ENCODE results near the gene ATRNL1. TPM values are rescaled to one million over a fixed set of nuclear protein-coding genes. Genes with fewer than 3 reads are reported as not detected.
"Not testable (repeated sequence)": the region's sequence is repeated elsewhere in the genome, so short reads cannot be mapped to it uniquely, and the experiment has no call there.

The ATRNL1 gene
- polyA plus RNA-seq, 2 of the 4 experiments (the other 2 are of a cell fraction), result 0.13 to 0.34 TPM

GRCh38 chr10:115491526-115492140 lies 398.5 kb downstream of the ATRNL1 start:
- Histone ChIP-seq H3K9me3 (no peaks in the 10 kb centered on the region), H3K4me2 (no peak overlapping the region), H3K4me1 (no peaks in the 10 kb centered on the region), H3K27ac (no peak overlapping the region), H3K4me3 (no peak overlapping the region)
- FAIRE-seq (no peak), ATAC-seq (no peak), DNase-seq (ENCODE audit: low read depth in 1 of 2, low spot score in 1 of 2) (no peak)
- CTCF ChIA-PET, result no interaction called here
- WGBS (ENCODE audit: missing lambda C conversion rate), result 18% methylated on average over 8 of the region's 10 CpGs
- POLR2A ChIA-PET, result no interaction called here
- TF ChIP-seq PBX3 (IDR thresholded peaks at IDR 0.05), result no peak
- TF ChIP-seq ZFP36 (IDR thresholded peaks at IDR 0.05; ENCODE audit: borderline replicate concordance, partially characterized antibody), result no peak

- H3K4me3 ChIP-seq, result no peak overlapping the region
- ChIA-PET CTCF (no interaction called here), POLR2A (no interaction called here)
- FAIRE-seq (no peak), ATAC-seq (no peak), DNase-seq (ENCODE audit: low read depth in 1 of 2, low spot score in 1 of 2) (no peak)
- TF ChIP-seq PHF8 (IDR thresholded peaks at IDR 0.05; ENCODE audit: borderline replicate concordance, low read depth), result no peak
- peak; percentile 73 for TF ChIP-seq ZFP36 (IDR thresholded peaks at IDR 0.05; ENCODE audit: borderline replicate concordance, partially characterized antibody)
- no peak overlapping the region for H3K27ac ChIP-seq
- peaks cover 2% of the 10 kb centered on the region; the same call in 1 of the 3 replicates for H3K9me3 ChIP-seq
- no peaks in the 10 kb centered on the region for H3K4me1 ChIP-seq
- H3K4me2 ChIP-seq, result no peak overlapping the region
Measured at GRCh38 chr10:115503546-115503945, 410.4 kb downstream of the ATRNL1 start.

GRCh38 chr10:115514895-115515294 lies 421.7 kb downstream of the ATRNL1 start:
- H3K4me2 ChIP-seq, result no peak overlapping the region
- FAIRE-seq (no peak), ATAC-seq (no peak), DNase-seq (ENCODE audit: low read depth in 1 of 2, low spot score in 1 of 2) (no peak)
- TF ChIP-seq RAD21 (conservative IDR thresholded peaks at IDR 0.05 in 1 of 2, IDR thresholded peaks at IDR 0.05 in 1 of 2), result no peak
- TF ChIP-seq USF2 (IDR thresholded peaks at IDR 0.05), result no peak
- no peak for TF ChIP-seq RARB (CRISPR knock-in tag; IDR thresholded peaks at IDR 0.05)
- TF ChIP-seq RCOR1 (IDR thresholded peaks at IDR 0.05; ENCODE audit: low read depth, low read length), result no peak
- POLR2A ChIA-PET, result no interaction called here
- no peak overlapping the region for H3K27ac ChIP-seq
- CTCF ChIA-PET, result no interaction called here
- no peaks in the 10 kb centered on the region for H3K9me3 ChIP-seq
- WGBS (ENCODE audit: missing lambda C conversion rate), result 21% methylated on average over 2 of the region's 2 CpGs
- H3K4me1 ChIP-seq, result no peaks in the 10 kb centered on the region
- no peak overlapping the region for H3K4me3 ChIP-seq

- Histone ChIP-seq H3K4me2 (no peak overlapping the region), H3K4me3 (no peak overlapping the region), H3K27ac (no peak overlapping the region), H3K4me1 (no peaks in the 10 kb centered on the region), H3K9me3 (no peaks in the 10 kb centered on the region)
- TF ChIP-seq SREBF2 (IDR thresholded peaks at IDR 0.05) (no peak), CHD2 (IDR thresholded peaks at IDR 0.05; ENCODE audit: low read length, partially characterized antibody) (no peak), ZC3H11A (IDR thresholded peaks at IDR 0.05) (no peak), E2F6 (IDR thresholded peaks at IDR 0.05; ENCODE audit: borderline replicate concordance, low read depth) (no peak), JUN (IDR thresholded peaks at IDR 0.05) (no peak)
- ATAC-seq, result no peak
- CTCF ChIA-PET, result no interaction called here
- DNase-seq (ENCODE audit: low read depth in 1 of 2, low spot score in 1 of 2), result no peak
- POLR2A ChIA-PET, result no interaction called here
- 24% methylated on average over 5 of the region's 5 CpGs for WGBS (ENCODE audit: missing lambda C conversion rate)
- no peak for FAIRE-seq
Measured at GRCh38 chr10:115525141-115525540, 432.0 kb downstream of the ATRNL1 start.

- CTCF ChIA-PET; H3K9me3 ChIP-seq; POLR2A ChIA-PET; H3K27ac ChIP-seq; ATAC-seq; H3K4me1 ChIP-seq; FAIRE-seq; H3K4me3 ChIP-seq; DNase-seq (ENCODE audit: low read depth in 1 of 2, low spot score in 1 of 2); H3K4me2 ChIP-seq: not testable (repeated sequence)
Measured at GRCh38 chr10:115527682-115528081, 434.5 kb downstream of the ATRNL1 start.

GRCh38 chr10:115536401-115536800 lies 443.2 kb downstream of the ATRNL1 start:
- POLR2A ChIA-PET; H3K4me3 ChIP-seq; DNase-seq (ENCODE audit: low read depth in 1 of 2, low spot score in 1 of 2); H3K9me3 ChIP-seq; CTCF ChIA-PET; FAIRE-seq; H3K27ac ChIP-seq; H3K4me1 ChIP-seq; H3K4me2 ChIP-seq; ATAC-seq: not testable (repeated sequence)
- 61% methylated on average over 12 of the region's 18 CpGs for WGBS (ENCODE audit: missing lambda C conversion rate)

Measured in A549 (cell line).